ENCODE measurements around the gene TRIOBP.
A peak's percentile ranks its signal among the peaks of the same experiment; 100 is the strongest.

TRIOBP gene

GRCh38 chr22:37802310-37803194 lies 105.7 kb downstream of the TRIOBP start:
- Histone ChIP-seq H3K27me3 (ENCODE audit: control insufficient read depth, insufficient read depth, low read length) (peaks cover 47% of the 10 kb centered on the region), H3K4me3 (ENCODE audit: low read depth, low read length) (peak overlapping the region; percentile 86), H3K27ac (ENCODE audit: low read depth, low read length) (no peak overlapping the region), H3K9ac (ENCODE audit: low read depth, low read length) (no peak overlapping the region), H3K9me3 (ENCODE audit: control insufficient read depth, insufficient read depth, low read length) (no peaks in the 10 kb centered on the region), H3K4me1 (ENCODE audit: control insufficient read depth, insufficient read depth, low read length) (peaks cover 27% of the 10 kb centered on the region), H3K36me3 (ENCODE audit: control insufficient read depth, insufficient read depth, low read length) (no peaks in the 10 kb centered on the region)

- Histone ChIP-seq H3K4me1 (ENCODE audit: control insufficient read depth, insufficient read depth, low read length) (peaks cover 27% of the 10 kb centered on the region), H3K9ac (ENCODE audit: low read depth, low read length) (no peak overlapping the region), H3K9me3 (ENCODE audit: control insufficient read depth, insufficient read depth, low read length) (no peaks in the 10 kb centered on the region), H3K4me3 (ENCODE audit: low read depth, low read length) (peak overlapping the region; percentile 86), H3K27me3 (ENCODE audit: control insufficient read depth, insufficient read depth, low read length) (peaks cover 47% of the 10 kb centered on the region), H3K36me3 (ENCODE audit: control insufficient read depth, insufficient read depth, low read length) (no peaks in the 10 kb centered on the region), H3K27ac (ENCODE audit: low read depth, low read length) (no peak overlapping the region)
These were observed 106.4 kb downstream of the TRIOBP start for GRCh38 chr22:37803195-37803638.

DNA sequence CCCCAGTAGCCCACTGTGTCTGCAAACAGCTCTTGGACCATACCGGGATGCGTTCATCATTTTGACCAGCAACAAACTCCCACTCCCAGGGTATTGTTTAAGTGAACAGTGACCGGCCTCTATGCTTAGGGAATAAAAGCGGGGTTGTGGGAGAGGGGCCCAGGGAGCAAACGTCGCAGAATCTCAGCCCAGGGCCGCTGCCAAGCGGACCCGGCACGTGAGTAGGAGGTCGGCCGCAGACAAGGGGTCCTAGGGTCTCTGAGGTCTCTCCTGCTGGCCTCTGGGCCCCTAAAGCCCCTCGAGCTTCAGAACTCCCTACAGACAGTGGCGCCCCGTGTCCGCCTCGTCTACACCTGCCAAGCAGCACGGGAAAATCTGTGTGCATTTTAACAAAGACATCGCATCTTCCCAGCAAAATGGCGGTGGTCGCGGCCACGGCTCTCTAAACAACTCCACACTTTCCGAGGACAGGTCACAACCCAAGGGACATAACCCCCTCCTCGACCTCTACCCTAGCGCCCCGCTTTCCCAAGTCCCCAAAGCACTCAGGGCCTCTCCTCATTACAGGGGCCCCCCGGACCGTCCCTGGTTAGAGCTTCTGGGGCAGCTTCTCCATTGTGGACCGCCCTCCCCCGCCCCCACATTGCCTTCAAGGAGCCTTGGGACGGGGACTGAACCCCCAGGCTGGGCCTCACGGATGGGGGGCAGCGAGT lies 106.9 kb downstream of the TRIOBP start:
- H3K9ac ChIP-seq (ENCODE audit: low read depth, low read length): 0 out of 2 replicates have a peak overlapping the region, but pooled peaks have one; percentile 16
- H3K27me3 ChIP-seq (ENCODE audit: control insufficient read depth, insufficient read depth, low read length): peaks cover 51% of the 10 kb centered on the region
- H3K27ac ChIP-seq (ENCODE audit: low read depth, low read length): no peak overlapping the region
- H3K36me3 ChIP-seq (ENCODE audit: control insufficient read depth, insufficient read depth, low read length): no peaks in the 10 kb centered on the region
- peaks cover 27% of the 10 kb centered on the region for H3K4me1 ChIP-seq (ENCODE audit: control insufficient read depth, insufficient read depth, low read length)
- no peaks in the 10 kb centered on the region for H3K9me3 ChIP-seq (ENCODE audit: control insufficient read depth, insufficient read depth, low read length)
- H3K4me3 ChIP-seq (ENCODE audit: low read depth, low read length): peak overlapping the region; percentile 86

DNA sequence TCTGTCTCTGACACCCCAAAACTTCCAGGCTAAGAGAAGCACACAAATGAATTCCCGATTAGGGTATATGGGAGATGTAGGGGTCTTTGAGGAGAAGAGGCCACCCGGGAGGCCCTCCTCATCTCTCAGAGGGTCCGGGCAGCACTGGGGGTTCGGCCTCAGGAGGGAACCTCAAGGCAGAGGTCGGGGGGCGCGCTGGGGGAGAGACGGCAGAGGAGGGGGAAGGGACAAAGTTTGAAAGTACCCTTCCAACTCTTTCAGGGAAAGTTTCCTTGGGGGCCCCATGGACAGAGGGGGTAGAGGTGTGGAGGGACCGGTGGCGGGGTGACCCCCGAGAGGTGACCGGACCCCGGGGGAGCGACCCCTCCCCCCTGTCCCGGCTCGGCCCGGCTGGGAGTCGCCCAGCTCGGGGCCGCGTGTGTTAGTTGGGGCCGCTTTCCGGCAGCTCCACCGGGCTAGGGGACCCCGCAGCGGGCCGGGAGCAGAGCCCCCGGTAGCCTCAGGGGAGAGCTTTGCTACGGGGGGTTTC lies 107.6 kb downstream of the TRIOBP start:
- H3K9me3 ChIP-seq (ENCODE audit: control insufficient read depth, insufficient read depth, low read length): no peaks in the 10 kb centered on the region
- peak overlapping the region; percentile 86 for H3K4me3 ChIP-seq (ENCODE audit: low read depth, low read length)
- H3K36me3 ChIP-seq (ENCODE audit: control insufficient read depth, insufficient read depth, low read length): no peaks in the 10 kb centered on the region
- H3K4me1 ChIP-seq (ENCODE audit: control insufficient read depth, insufficient read depth, low read length): peaks cover 27% of the 10 kb centered on the region
- no peak overlapping the region for H3K27ac ChIP-seq (ENCODE audit: low read depth, low read length)
- H3K27me3 ChIP-seq (ENCODE audit: control insufficient read depth, insufficient read depth, low read length): peaks cover 58% of the 10 kb centered on the region
- H3K9ac ChIP-seq (ENCODE audit: low read depth, low read length): peak overlapping the region; percentile 67

DNA sequence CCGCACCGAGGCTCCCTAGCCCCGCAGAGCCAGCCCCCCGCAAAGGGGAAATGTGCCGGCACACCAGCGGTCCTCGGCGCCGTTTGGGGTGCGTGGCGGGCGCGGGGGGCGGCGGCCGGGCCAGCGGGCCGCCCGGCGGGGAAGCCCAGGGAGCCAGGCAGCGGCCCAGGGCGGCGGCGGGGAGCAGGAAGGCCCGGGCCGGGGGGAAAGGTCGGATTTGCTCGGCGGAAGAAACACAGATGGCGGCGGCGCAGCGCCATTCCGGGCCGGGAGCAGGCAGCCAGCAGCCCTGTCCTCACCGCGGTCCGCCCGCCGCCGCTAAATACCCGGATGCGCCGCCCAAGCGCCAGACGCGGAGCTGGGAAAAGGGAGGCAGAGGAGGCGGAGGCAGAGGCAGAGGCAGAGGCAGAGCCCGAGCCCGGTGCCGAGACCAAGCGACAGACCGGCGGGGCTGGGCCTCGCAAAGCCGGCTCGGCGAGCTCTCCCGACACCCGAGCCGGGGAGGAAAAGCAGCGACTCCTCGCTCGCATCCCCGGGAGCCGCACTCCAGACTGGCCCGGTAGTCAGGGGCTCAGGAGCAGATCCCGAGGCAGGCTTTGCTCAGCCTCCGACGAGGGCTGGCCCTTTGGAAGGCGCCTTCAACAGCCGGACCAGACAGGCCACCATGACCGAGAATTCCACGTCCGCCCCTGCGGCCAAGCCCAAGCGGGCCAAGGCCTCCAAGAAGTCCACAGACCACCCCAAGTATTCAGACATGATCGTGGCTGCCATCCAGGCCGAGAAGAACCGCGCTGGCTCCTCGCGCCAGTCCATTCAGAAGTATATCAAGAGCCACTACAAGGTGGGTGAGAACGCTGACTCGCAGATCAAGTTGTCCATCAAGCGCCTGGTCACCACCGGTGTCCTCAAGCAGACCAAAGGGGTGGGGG lies 108.3 kb downstream of the TRIOBP start:
- H3K27me3 ChIP-seq (ENCODE audit: control insufficient read depth, insufficient read depth, low read length): peaks cover 58% of the 10 kb centered on the region
- no peaks in the 10 kb centered on the region for H3K9me3 ChIP-seq (ENCODE audit: control insufficient read depth, insufficient read depth, low read length)
- H3K4me1 ChIP-seq (ENCODE audit: control insufficient read depth, insufficient read depth, low read length): peaks cover 27% of the 10 kb centered on the region
- H3K9ac ChIP-seq (ENCODE audit: low read depth, low read length): peak overlapping the region; percentile 67
- no peaks in the 10 kb centered on the region for H3K36me3 ChIP-seq (ENCODE audit: control insufficient read depth, insufficient read depth, low read length)
- no peak overlapping the region for H3K27ac ChIP-seq (ENCODE audit: low read depth, low read length)
- H3K4me3 ChIP-seq (ENCODE audit: low read depth, low read length): peak overlapping the region; percentile 86

DNA sequence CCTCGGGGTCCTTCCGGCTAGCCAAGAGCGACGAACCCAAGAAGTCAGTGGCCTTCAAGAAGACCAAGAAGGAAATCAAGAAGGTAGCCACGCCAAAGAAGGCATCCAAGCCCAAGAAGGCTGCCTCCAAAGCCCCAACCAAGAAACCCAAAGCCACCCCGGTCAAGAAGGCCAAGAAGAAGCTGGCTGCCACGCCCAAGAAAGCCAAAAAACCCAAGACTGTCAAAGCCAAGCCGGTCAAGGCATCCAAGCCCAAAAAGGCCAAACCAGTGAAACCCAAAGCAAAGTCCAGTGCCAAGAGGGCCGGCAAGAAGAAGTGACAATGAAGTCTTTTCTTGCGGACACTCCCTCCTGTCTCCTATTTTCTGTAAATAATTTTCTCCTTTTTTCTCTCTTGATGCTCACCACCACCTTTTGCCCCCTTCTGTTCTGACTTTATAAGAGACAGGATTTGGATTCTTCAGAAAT lies 109.0 kb downstream of the TRIOBP start:
- Histone ChIP-seq H3K9me3 (ENCODE audit: control insufficient read depth, insufficient read depth, low read length) (no peaks in the 10 kb centered on the region), H3K36me3 (ENCODE audit: control insufficient read depth, insufficient read depth, low read length) (no peaks in the 10 kb centered on the region), H3K4me1 (ENCODE audit: control insufficient read depth, insufficient read depth, low read length) (peaks cover 27% of the 10 kb centered on the region), H3K27ac (ENCODE audit: low read depth, low read length) (no peak overlapping the region), H3K27me3 (ENCODE audit: control insufficient read depth, insufficient read depth, low read length) (peaks cover 58% of the 10 kb centered on the region), H3K9ac (ENCODE audit: low read depth, low read length) (no peak overlapping the region; the same call in 1 of the 2 replicates), H3K4me3 (ENCODE audit: low read depth, low read length) (peak overlapping the region; percentile 86)

GRCh38 chr22:37806409-37807333 lies 109.8 kb downstream of the TRIOBP start:
- Histone ChIP-seq H3K27me3 (ENCODE audit: control insufficient read depth, insufficient read depth, low read length) (peaks cover 54% of the 10 kb centered on the region), H3K4me3 (ENCODE audit: low read depth, low read length) (peak overlapping the region; percentile 86), H3K9ac (ENCODE audit: low read depth, low read length) (no peak overlapping the region), H3K36me3 (ENCODE audit: control insufficient read depth, insufficient read depth, low read length) (no peaks in the 10 kb centered on the region), H3K9me3 (ENCODE audit: control insufficient read depth, insufficient read depth, low read length) (no peaks in the 10 kb centered on the region), H3K4me1 (ENCODE audit: control insufficient read depth, insufficient read depth, low read length) (peaks cover 27% of the 10 kb centered on the region), H3K27ac (ENCODE audit: low read depth, low read length) (no peak overlapping the region)

- Histone ChIP-seq H3K27me3 (ENCODE audit: control insufficient read depth, insufficient read depth, low read length) (peaks cover 54% of the 10 kb centered on the region), H3K36me3 (ENCODE audit: control insufficient read depth, insufficient read depth, low read length) (no peaks in the 10 kb centered on the region), H3K9me3 (ENCODE audit: control insufficient read depth, insufficient read depth, low read length) (no peaks in the 10 kb centered on the region), H3K4me3 (ENCODE audit: low read depth, low read length) (peak within 1 kb of the TSS; percentile 86), H3K27ac (ENCODE audit: low read depth, low read length) (no peak within 1 kb of the TSS), H3K9ac (ENCODE audit: low read depth, low read length) (peak within 1 kb of the TSS; percentile 65), H3K4me1 (ENCODE audit: control insufficient read depth, insufficient read depth, low read length) (peaks cover 27% of the 10 kb centered on the region)
These were observed 110.8 kb downstream of the TRIOBP start, which contains the start of gene GCAT for GRCh38 chr22:37807410-37808293. Gene GCAT (plus strand): TSS chr22:37807934. CDS start chr22:37807968, 34 bp downstream.

DNA sequence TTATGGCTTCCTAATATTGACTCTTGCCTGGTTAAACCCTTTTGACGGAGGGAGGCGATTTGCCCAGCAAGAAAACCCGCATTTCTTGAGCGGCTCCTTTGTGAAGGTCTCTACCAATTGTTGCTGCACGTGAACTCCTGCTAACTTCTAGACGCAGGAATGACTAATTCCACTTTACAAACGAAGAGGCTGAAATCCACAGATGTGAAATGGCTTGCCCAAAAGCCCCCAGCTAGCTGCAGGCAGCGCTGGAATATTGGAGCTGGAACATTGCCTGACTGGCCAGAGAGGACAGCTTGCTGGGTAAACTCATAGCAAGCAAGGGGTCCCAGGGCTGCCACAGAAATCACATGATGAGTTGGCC lies 111.4 kb downstream of the TRIOBP start:
- Histone ChIP-seq H3K27ac (ENCODE audit: low read depth, low read length) (no peak overlapping the region), H3K4me3 (ENCODE audit: low read depth, low read length) (peak overlapping the region; percentile 86), H3K9ac (ENCODE audit: low read depth, low read length) (peak overlapping the region; percentile 65), H3K27me3 (ENCODE audit: control insufficient read depth, insufficient read depth, low read length) (peaks cover 49% of the 10 kb centered on the region), H3K4me1 (ENCODE audit: control insufficient read depth, insufficient read depth, low read length) (peaks cover 27% of the 10 kb centered on the region), H3K36me3 (ENCODE audit: control insufficient read depth, insufficient read depth, low read length) (no peaks in the 10 kb centered on the region; the same call in 1 of the 2 replicates), H3K9me3 (ENCODE audit: control insufficient read depth, insufficient read depth, low read length) (no peaks in the 10 kb centered on the region)
